Measurements from ENCODE around the gene CAVIN1.

GRCh38 chr17:42406615-42407288, 16.3 kb downstream of the CAVIN1 start:
- no peak for TF ChIP-seq CTCF (IDR thresholded peaks at IDR 0.05; ENCODE audit: borderline replicate concordance, extremely low read depth, low read length, poor library complexity, severe bottlenecking)
- no peak for TF ChIP-seq EZH2 (IDR thresholded peaks at IDR 0.05; ENCODE audit: borderline replicate concordance, low read depth, low read length, severe bottlenecking)

Data from DND-41 (cell line).